ENCODE measurements around the gene SEC31A.
"Not testable (repeated sequence)": the region's sequence is repeated elsewhere in the genome, so short reads cannot be mapped to it uniquely, and the experiment has no call there.

Gene SEC31A, protein sequence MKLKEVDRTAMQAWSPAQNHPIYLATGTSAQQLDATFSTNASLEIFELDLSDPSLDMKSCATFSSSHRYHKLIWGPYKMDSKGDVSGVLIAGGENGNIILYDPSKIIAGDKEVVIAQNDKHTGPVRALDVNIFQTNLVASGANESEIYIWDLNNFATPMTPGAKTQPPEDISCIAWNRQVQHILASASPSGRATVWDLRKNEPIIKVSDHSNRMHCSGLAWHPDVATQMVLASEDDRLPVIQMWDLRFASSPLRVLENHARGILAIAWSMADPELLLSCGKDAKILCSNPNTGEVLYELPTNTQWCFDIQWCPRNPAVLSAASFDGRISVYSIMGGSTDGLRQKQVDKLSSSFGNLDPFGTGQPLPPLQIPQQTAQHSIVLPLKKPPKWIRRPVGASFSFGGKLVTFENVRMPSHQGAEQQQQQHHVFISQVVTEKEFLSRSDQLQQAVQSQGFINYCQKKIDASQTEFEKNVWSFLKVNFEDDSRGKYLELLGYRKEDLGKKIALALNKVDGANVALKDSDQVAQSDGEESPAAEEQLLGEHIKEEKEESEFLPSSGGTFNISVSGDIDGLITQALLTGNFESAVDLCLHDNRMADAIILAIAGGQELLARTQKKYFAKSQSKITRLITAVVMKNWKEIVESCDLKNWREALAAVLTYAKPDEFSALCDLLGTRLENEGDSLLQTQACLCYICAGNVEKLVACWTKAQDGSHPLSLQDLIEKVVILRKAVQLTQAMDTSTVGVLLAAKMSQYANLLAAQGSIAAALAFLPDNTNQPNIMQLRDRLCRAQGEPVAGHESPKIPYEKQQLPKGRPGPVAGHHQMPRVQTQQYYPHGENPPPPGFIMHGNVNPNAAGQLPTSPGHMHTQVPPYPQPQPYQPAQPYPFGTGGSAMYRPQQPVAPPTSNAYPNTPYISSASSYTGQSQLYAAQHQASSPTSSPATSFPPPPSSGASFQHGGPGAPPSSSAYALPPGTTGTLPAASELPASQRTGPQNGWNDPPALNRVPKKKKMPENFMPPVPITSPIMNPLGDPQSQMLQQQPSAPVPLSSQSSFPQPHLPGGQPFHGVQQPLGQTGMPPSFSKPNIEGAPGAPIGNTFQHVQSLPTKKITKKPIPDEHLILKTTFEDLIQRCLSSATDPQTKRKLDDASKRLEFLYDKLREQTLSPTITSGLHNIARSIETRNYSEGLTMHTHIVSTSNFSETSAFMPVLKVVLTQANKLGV

GRCh38 chr4:82890901-82891706 is at the start of gene SEC31A:
Gene SEC31A, minus strand, starts transcription at chr4:82891153. Its CDS starts 9,217 bp downstream, at chr4:82881936.
- H3K9ac ChIP-seq (ENCODE audit: low read length) = peak within 1 kb of the TSS; percentile 98
- H3K9me3 ChIP-seq (ENCODE audit: control insufficient read depth, low read length) = no peaks in the 10 kb centered on the region
- peaks cover 23% of the 10 kb centered on the region for H3K4me1 ChIP-seq (ENCODE audit: control insufficient read depth, insufficient read depth, low read length)
- peak within 1 kb of the TSS; percentile 88 for H3K4me3 ChIP-seq (ENCODE audit: low read length)
- H3K36me3 ChIP-seq (ENCODE audit: control insufficient read depth, insufficient read depth, low read length) = no peaks in the 10 kb centered on the region
- no peaks in the 10 kb centered on the region for H3K27me3 ChIP-seq (ENCODE audit: control insufficient read depth, insufficient read depth, low read length)

- no peaks in the 10 kb centered on the region for H3K9me3 ChIP-seq (ENCODE audit: control insufficient read depth, low read length)
- no peaks in the 10 kb centered on the region for H3K4me1 ChIP-seq (ENCODE audit: control insufficient read depth, insufficient read depth, low read length)
- no peaks in the 10 kb centered on the region for H3K27me3 ChIP-seq (ENCODE audit: control insufficient read depth, insufficient read depth, low read length)
- no peaks in the 10 kb centered on the region for H3K36me3 ChIP-seq (ENCODE audit: control insufficient read depth, insufficient read depth, low read length)
- H3K9ac ChIP-seq (ENCODE audit: low read length) = no peak overlapping the region
- H3K4me3 ChIP-seq (ENCODE audit: low read length) = no peak overlapping the region
Measured at GRCh38 chr4:82939414-82939813, 48.5 kb upstream of the SEC31A start.

- Histone ChIP-seq H3K36me3 (ENCODE audit: control insufficient read depth, insufficient read depth, low read length) (no peaks in the 10 kb centered on the region), H3K4me1 (ENCODE audit: control insufficient read depth, insufficient read depth, low read length) (no peaks in the 10 kb centered on the region), H3K4me3 (ENCODE audit: low read length) (no peak overlapping the region), H3K9ac (ENCODE audit: low read length) (no peak overlapping the region), H3K9me3 (ENCODE audit: control insufficient read depth, low read length) (no peaks in the 10 kb centered on the region), H3K27me3 (ENCODE audit: control insufficient read depth, insufficient read depth, low read length) (no peaks in the 10 kb centered on the region)
Measured at GRCh38 chr4:82934441-82934840, 43.5 kb upstream of the SEC31A start.

GRCh38 chr4:82930848-82931755 is 40.1 kb upstream of the SEC31A start:
- no peaks in the 10 kb centered on the region for H3K36me3 ChIP-seq (ENCODE audit: control insufficient read depth, insufficient read depth, low read length)
- H3K9me3 ChIP-seq (ENCODE audit: control insufficient read depth, low read length) = no peaks in the 10 kb centered on the region
- H3K4me3 ChIP-seq (ENCODE audit: low read length) = no peak overlapping the region
- H3K27me3 ChIP-seq (ENCODE audit: control insufficient read depth, insufficient read depth, low read length) = no peaks in the 10 kb centered on the region
- H3K4me1 ChIP-seq (ENCODE audit: control insufficient read depth, insufficient read depth, low read length) = no peaks in the 10 kb centered on the region
- H3K9ac ChIP-seq (ENCODE audit: low read length) = no peak overlapping the region

DNA sequence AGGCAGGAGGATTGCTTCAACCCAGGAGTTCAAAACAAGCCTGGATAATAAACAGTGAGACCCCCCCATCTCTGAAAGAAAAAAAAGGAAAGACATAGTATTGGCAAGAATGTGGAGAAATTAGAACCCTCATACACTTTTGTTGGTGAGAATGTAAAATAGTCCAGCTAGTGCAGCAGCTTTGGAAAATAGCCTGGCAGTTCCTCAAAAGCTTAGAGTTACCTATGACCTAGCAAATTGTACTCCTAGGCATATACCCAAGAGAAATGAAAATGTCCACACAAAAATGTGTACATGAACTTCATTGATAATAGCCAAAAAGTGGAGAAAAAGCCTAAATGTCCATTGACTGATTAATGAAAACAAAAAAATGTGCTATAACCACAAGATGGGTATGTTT is 30.8 kb upstream of the SEC31A start:
- Histone ChIP-seq H3K4me3 (ENCODE audit: low read length) (no peak overlapping the region), H3K4me1 (ENCODE audit: control insufficient read depth, insufficient read depth, low read length) (no peaks in the 10 kb centered on the region), H3K9ac (ENCODE audit: low read length) (no peak overlapping the region), H3K36me3 (ENCODE audit: control insufficient read depth, insufficient read depth, low read length) (no peaks in the 10 kb centered on the region), H3K9me3 (ENCODE audit: control insufficient read depth, low read length) (no peaks in the 10 kb centered on the region), H3K27me3 (ENCODE audit: control insufficient read depth, insufficient read depth, low read length) (no peaks in the 10 kb centered on the region)

DNA sequence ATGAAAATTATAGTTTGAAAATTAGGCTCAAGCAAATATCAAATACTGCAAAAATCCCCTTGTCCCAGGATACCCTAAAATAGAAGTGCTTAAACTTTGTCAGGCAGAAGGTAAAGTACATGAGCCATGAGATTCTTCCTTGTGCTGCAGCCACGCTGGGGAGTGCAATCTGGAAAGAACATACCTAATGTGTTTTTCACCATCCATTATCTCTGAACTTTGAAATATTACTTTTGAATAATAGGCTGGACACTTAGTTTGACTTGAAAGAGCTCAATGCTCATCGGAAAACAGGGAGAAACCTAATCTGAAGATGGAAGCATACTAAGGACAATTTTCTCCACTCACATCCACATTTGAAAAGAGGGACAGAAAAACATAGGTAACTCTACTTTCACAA is 28.4 kb upstream of the SEC31A start:
- Histone ChIP-seq H3K4me3 (ENCODE audit: low read length) (no peak overlapping the region), H3K36me3 (ENCODE audit: control insufficient read depth, insufficient read depth, low read length) (no peaks in the 10 kb centered on the region)

DNA sequence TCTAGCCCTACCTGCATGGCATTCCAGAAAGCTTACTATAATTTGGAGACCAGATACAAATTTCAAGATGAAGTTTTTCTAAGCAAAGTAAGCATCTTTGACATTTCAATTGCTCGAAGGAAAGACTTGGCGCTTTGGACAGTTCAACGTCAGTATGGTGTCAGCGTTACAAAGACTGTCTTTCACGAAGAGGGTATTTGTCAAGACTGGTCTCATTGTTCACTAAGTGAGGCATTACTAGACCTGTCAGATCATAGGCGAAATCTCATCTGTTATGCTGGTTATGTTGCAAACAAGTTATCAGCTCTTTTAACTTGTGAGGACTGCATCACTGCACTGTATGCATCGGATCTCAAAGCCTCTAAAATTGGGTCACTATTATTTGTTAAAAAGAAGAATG is 27.1 kb upstream of the SEC31A start:
- no peaks in the 10 kb centered on the region for H3K4me1 ChIP-seq (ENCODE audit: control insufficient read depth, insufficient read depth, low read length)
- no peaks in the 10 kb centered on the region for H3K36me3 ChIP-seq (ENCODE audit: control insufficient read depth, insufficient read depth, low read length)
- H3K9ac ChIP-seq (ENCODE audit: low read length) = no peak overlapping the region
- no peak overlapping the region for H3K4me3 ChIP-seq (ENCODE audit: low read length)
- H3K9me3 ChIP-seq (ENCODE audit: control insufficient read depth, low read length) = no peaks in the 10 kb centered on the region
- no peaks in the 10 kb centered on the region for H3K27me3 ChIP-seq (ENCODE audit: control insufficient read depth, insufficient read depth, low read length)

More for the DNA sequence above, 28.4 kb upstream of the SEC31A start:
- Histone ChIP-seq H3K9me3 (ENCODE audit: control insufficient read depth, low read length) (no peaks in the 10 kb centered on the region), H3K4me1 (ENCODE audit: control insufficient read depth, insufficient read depth, low read length) (no peaks in the 10 kb centered on the region), H3K27me3 (ENCODE audit: control insufficient read depth, insufficient read depth, low read length) (no peaks in the 10 kb centered on the region), H3K9ac (ENCODE audit: low read length) (no peak overlapping the region)

DNA sequence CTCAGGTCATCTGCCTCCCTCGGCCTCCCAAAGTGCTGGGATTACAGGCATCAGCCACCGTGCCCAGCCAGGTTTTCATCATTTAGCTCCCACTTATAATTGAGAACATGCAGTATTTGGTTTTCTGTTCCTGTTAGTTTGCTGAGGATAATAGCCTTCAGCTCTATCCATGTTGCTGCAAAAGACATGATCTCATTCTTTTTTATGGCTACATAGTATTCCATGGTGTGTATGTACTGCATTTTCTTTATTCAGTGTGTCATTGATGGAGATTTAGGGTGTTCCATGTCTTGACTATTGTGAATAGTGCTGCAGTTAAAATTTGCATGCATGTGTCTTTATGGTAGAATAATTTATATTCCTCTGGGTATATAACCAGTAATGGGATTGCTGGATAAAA is 23.0 kb upstream of the SEC31A start:
- H3K4me1 ChIP-seq (ENCODE audit: control insufficient read depth, insufficient read depth, low read length); H3K9me3 ChIP-seq (ENCODE audit: control insufficient read depth, low read length); H3K27me3 ChIP-seq (ENCODE audit: control insufficient read depth, insufficient read depth, low read length); H3K9ac ChIP-seq (ENCODE audit: low read length); H3K4me3 ChIP-seq (ENCODE audit: low read length); H3K36me3 ChIP-seq (ENCODE audit: control insufficient read depth, insufficient read depth, low read length): not testable (repeated sequence)

DNA sequence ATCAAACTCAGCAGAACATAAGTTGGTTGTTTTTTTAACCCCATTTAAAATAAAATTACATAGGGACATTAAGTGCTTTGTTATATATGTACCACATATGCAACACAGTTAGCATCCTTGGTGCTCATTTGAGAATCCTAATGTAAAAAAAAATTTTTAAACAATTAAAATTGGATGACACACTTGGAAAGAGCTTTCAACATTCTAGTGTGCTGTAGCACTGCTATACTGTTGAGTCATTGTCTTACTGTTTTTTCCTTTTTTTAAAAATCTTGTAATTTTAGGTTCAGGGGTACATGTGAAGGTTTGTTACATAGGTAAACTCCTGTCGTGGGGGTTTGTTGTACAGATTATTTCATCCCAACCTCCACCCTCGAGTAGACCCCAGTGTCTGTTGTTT is 22.4 kb upstream of the SEC31A start:
- Histone ChIP-seq H3K9ac (ENCODE audit: low read length) (no peak overlapping the region), H3K4me1 (ENCODE audit: control insufficient read depth, insufficient read depth, low read length) (no peaks in the 10 kb centered on the region), H3K9me3 (ENCODE audit: control insufficient read depth, low read length) (no peaks in the 10 kb centered on the region), H3K4me3 (ENCODE audit: low read length) (no peak overlapping the region), H3K27me3 (ENCODE audit: control insufficient read depth, insufficient read depth, low read length) (no peaks in the 10 kb centered on the region), H3K36me3 (ENCODE audit: control insufficient read depth, insufficient read depth, low read length) (no peaks in the 10 kb centered on the region)

DNA sequence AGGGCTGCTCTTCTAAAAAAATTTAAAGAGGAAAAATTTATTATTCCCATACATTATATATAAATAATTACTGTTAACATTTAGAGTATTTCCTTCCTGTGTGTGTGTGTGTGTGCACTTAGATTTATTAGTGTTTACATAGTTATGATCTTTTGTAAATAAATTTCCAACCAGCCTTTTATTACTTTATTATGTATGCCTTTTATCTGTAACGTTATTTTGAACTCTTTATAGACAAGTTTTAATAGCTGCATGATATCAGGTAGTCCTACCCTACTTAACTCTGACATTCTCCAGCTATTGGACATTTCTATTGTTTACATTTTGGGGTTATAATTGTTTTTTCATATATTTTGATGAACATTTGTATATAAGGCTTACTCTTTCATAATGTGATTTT is 18.4 kb upstream of the SEC31A start:
- Histone ChIP-seq H3K9me3 (ENCODE audit: control insufficient read depth, low read length) (no peaks in the 10 kb centered on the region), H3K27me3 (ENCODE audit: control insufficient read depth, insufficient read depth, low read length) (no peaks in the 10 kb centered on the region), H3K4me3 (ENCODE audit: low read length) (no peak overlapping the region), H3K9ac (ENCODE audit: low read length) (no peak overlapping the region), H3K36me3 (ENCODE audit: control insufficient read depth, insufficient read depth, low read length) (no peaks in the 10 kb centered on the region), H3K4me1 (ENCODE audit: control insufficient read depth, insufficient read depth, low read length) (no peaks in the 10 kb centered on the region)

All from mucosa of stomach (tissue), 1 donor.